ENCODE data around the gene MARK2. TPM values are rescaled to one million over a fixed set of nuclear protein-coding genes. Genes with fewer than 3 reads are reported as not detected.
"Not testable (repeated sequence)": the region's sequence is repeated elsewhere in the genome, so short reads cannot be mapped to it uniquely, and the experiment has no call there.

Gene MARK2
- total RNA-seq, 1 experiment from 2014 or later, result 16.4 TPM

GRCh38 chr11:63853476-63853875, 14.6 kb downstream of the MARK2 start:
- DNase-seq (ENCODE audit: low read depth), result no peak

DNA sequence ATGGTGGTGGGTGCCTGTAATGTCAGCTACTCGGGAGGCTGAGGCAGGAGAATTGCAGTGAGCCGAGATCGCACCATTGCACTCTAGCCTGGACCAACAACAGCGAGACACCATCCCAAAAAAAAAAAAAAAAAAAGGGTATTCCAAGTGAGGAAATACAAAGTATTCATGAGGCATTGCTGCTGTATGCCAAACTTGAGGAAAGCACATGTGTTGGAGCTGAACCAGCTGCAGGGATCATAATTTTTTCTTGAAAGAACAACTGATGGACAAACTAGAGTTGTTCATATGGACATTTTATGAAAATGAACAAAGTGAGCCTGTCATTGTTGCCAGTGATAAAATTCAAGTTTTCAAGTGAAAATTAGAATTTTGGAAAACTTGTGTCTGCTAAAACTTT, 15.8 kb downstream of the MARK2 start:
- DNase-seq (ENCODE audit: low read depth), result no peak

DNA sequence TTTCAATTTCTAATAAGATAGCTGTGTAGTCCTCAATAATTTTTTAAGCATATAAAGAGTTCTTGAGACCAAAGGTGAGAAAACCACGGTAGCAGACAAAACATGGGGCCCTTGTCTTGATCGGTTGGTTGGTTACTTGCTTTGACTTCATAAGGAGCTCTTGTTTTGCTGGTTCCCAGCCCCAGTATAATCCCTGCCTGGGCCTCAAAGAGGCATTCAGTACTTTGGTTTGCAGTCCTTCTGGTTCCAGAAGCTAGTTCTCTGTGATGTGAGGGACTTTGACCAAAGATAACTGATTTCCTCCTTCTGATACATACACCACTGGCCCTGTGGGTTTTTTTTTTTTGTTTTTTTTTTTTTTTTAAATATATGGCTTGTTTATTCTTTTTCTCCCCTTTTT, 17.1 kb downstream of the MARK2 start:
- DNase-seq (ENCODE audit: low read depth), result no peak

- peak; percentile 53 for DNase-seq (ENCODE audit: low read depth)
These were observed 20.0 kb downstream of the MARK2 start for GRCh38 chr11:63858628-63859550.

DNA sequence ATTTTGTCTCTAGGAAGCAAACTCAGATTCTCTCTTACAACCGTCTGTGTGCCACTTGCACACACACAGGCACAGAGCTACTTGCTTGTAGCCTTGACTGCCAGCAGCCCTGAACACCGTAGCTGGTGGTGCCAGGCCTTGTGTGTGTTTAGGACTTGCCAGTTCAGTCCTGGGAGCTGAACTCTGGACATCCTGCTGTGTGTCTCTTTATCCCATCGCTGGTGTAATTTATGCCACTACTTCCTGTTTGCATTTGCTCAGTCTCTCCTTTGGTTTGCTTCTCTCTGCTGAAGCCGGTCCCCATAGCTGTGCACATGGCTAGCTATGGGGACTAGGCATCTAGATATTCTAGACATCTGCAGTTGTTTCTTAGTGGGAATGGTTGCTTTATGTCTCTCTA, 24.0 kb downstream of the MARK2 start:
- no peak for DNase-seq (ENCODE audit: low read depth)

DNA sequence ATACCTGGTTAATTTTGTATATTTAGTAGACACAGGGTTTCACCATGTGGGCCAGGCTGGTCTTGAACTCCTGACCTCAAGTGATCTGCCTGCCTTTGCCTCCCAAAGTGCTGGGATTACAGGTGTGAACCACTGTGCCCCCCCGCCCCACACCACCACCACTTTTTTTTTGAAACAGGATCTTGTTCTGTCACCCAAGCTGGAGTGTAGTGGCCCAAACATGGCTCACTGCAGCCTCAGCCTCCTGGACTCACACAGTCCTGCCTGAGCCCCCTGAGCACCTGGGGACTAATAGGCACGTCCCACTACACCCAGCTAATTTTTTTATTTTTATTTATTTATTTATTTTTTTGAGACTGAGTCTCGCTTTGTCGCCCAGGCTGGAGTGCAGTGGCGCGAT, 24.7 kb downstream of the MARK2 start:
- not testable (repeated sequence) for DNase-seq (ENCODE audit: low read depth)

GRCh38 chr11:63866211-63866610, 27.3 kb downstream of the MARK2 start:
- DNase-seq (ENCODE audit: low read depth), result peak; percentile 70

GRCh38 chr11:63867511-63867910, 28.6 kb downstream of the MARK2 start:
- no peak for DNase-seq (ENCODE audit: low read depth)

DNA sequence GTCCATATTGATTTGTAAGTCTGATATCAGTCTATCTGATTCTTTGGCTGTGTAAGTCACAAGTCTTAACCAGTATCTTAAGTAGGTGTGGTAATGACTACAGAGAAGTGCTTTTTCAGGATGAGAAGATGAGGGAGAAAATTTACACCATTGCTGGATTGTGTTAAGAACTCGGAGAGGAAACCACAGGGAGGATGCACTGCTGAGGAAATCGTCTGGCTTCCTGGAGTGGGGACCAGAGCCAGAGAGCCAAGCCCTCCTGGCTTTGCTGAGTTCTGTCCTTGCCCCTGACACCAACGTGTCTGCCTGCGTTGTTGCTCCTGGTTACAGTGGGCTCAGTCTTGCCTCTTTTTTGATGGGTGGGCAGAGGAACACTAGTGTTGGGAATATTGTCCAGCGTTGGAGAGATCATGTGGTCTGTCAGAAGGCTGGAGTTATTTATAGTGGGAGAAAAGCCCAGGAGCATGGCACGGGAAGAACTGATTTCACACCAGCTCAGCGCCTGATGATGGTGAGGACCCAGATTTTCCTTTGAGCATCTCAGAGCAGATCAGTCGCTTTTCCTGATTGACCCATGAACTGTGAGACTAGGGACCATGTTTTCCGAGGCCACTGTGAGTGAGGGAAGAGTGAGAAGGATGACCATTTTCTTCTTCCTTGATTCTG, 29.6 kb downstream of the MARK2 start:
- no peak for DNase-seq (ENCODE audit: low read depth)

DNA sequence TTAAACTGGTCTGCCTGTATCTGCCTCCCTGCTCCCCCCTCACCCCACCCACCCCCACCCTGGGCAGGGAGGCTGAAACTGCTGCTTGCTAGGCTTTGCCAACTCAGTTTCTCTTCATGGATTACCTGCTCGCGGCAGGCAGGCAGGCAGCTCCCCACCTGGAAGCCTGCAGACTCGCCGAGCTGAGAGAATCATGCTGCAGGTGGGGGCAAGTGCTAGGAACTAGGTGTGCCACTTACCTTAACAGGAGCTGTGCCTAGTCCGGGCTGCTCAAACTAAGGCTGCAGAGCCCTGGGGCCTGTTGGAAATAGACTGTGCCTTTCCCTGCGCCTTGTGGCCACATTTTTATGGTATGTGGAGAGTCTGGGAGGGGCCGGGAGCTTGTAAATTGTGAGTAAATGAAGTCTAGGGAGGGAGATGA, 30.3 kb downstream of the MARK2 start:
- no peak for DNase-seq (ENCODE audit: low read depth)

GRCh38 chr11:63869683-63870082, 30.8 kb downstream of the MARK2 start:
- DNase-seq (ENCODE audit: low read depth), result no peak

- DNase-seq (ENCODE audit: low read depth), result peak; percentile 22
These were observed 31.6 kb downstream of the MARK2 start for GRCh38 chr11:63870351-63871140.

DNA sequence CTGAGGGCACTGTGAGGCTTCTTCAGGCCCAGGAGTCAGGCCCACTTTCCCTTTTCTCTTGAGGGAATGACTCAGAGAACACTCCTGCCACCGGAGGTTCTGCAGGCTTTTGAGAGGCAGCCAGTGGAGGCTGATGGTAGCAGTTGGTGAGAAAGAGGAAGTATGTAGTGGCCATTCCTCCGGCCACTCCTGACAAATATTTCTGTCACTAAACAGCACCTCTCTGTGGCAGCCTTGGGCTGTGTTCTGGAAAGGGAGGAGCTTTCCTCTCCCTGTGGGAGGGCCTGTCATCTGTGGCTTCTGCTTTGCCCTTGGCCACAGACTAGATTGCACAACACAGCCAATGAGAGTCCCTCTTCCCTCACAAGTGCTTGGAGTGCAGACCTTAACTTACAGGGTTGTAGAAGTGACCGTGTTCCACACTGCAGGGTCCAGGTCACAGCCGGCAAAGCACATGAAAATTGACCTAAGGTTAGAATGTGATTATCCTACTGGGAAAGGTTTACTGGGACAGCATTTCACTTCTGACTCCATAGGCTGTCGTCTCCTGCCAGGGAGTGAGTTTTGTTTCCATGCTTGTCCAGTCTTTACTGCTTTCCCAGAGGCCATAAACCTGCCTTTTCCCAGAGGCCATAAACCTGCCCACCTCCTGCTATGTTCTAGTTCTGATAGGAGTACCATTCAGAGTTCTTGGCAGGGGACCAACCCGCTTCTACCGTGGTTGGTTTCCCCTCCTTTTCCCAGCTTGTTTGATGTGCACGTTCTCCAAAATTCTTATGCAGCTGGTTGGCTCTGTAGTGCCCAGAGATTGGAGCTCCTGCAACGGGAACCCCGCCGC, 33.3 kb downstream of the MARK2 start:
- DNase-seq (ENCODE audit: low read depth), result peak; percentile 98

DNA sequence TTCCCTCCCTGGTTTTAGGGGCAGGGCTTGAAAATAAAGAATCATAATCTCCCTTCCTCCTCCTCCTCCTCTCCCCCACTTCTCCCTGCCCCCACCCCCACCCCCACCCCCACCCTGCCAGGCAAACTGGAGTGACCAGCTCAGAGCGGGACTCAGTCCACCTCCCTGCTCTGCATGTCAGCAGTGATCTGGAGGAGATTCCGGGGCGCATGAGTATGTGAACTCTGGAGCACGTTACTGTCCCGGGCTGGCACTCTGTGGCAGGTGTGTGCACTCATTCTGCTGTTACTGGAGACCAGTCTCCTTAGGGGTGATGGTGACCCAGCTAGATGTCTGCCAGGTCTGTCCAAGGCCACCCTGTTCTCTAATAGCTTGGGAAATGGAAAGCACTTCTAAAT, 33.9 kb downstream of the MARK2 start:
- DNase-seq (ENCODE audit: low read depth), result no peak

DNA sequence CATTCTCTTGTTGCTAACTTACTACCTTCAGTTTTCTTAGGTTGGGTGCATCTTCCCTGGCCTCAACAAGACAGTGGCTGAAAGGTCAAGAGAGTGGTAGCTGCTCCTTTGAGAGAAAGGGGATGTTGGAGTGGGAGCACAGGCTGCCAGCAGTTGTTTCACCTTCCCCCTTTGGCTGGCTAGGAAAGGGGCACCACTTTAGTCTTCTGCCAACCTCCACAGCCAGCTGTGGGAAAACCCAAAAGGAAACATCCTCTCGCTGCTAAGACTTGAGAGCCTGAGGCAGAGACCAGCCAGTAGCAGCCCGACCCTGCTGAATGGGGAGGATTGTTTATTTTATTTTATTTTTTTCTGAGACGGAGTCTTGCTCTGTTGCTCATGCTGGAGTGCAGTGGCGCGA, 34.4 kb downstream of the MARK2 start:
- no peak for DNase-seq (ENCODE audit: low read depth)

- no peak for DNase-seq (ENCODE audit: low read depth)
These were observed 35.6 kb downstream of the MARK2 start for GRCh38 chr11:63874511-63874910.

GRCh38 chr11:63875506-63876065, 36.7 kb downstream of the MARK2 start:
- no peak for DNase-seq (ENCODE audit: low read depth)

- DNase-seq (ENCODE audit: low read depth), result no peak
These were observed 37.7 kb downstream of the MARK2 start for GRCh38 chr11:63876616-63877015.

GRCh38 chr11:63877658-63878241, 38.8 kb downstream of the MARK2 start:
- no peak for DNase-seq (ENCODE audit: low read depth)

GRCh38 chr11:63879598-63880402, 40.9 kb downstream of the MARK2 start:
- peak; percentile 79 for DNase-seq (ENCODE audit: low read depth)
